Measurements from ENCODE around the gene THSD7B.

DNA sequence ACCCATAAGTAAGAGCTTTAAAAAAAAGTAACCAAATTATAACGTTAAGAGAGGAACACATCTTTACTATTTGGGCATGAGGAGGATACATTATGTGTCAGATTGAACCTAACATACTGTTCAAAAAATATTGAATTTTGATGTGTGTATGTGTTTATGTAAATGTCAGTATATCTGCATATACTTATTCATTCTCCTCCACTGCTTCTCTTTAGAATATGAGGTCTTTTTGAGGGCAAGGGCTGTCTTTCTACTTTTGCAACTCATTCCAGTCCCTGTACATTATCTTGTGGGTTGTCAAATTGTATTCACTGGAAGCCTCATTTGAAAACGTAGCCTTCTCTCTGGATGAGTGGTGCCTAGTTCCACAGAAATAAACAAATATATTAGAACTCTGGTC is 689.5 kb downstream of the THSD7B start:
- TF ChIP-seq CTCF (IDR thresholded peaks at IDR 0.05) (no peak), POLR2A (IDR thresholded peaks at IDR 0.05; ENCODE audit: low read length) (no peak), CHD2 (IDR thresholded peaks at IDR 0.05; ENCODE audit: low read length, partially characterized antibody) (no peak), HDAC2 (IDR thresholded peaks at IDR 0.05) (no peak), KDM1A (IDR thresholded peaks at IDR 0.05; ENCODE audit: low read depth) (no peak), BHLHE40 (IDR thresholded peaks at IDR 0.05; ENCODE audit: low read depth, low read length) (no peak), ELK1 (IDR thresholded peaks at IDR 0.05; ENCODE audit: low read depth, low read length) (no peak), JUN (IDR thresholded peaks at IDR 0.05) (no peak), SMC3 (IDR thresholded peaks at IDR 0.05) (no peak), SREBF2 (IDR thresholded peaks at IDR 0.05) (no peak)
- TF ChIP-seq, protein P1, sequence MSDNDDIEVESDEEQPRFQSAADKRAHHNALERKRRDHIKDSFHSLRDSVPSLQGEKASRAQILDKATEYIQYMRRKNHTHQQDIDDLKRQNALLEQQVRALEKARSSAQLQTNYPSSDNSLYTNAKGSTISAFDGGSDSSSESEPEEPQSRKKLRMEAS (IDR thresholded peaks at IDR 0.05): no peak
- TF ChIP-seq, protein P2, sequence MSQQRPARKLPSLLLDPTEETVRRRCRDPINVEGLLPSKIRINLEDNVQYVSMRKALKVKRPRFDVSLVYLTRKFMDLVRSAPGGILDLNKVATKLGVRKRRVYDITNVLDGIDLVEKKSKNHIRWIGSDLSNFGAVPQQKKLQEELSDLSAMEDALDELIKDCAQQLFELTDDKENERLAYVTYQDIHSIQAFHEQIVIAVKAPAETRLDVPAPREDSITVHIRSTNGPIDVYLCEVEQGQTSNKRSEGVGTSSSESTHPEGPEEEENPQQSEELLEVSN (IDR thresholded peaks at IDR 0.05; ENCODE audit: borderline replicate concordance, low read depth): no peak
